Measurements from ENCODE around the gene HPN.
A peak's percentile ranks its signal among the peaks of the same experiment; 100 is the strongest.

HPN gene

DNA sequence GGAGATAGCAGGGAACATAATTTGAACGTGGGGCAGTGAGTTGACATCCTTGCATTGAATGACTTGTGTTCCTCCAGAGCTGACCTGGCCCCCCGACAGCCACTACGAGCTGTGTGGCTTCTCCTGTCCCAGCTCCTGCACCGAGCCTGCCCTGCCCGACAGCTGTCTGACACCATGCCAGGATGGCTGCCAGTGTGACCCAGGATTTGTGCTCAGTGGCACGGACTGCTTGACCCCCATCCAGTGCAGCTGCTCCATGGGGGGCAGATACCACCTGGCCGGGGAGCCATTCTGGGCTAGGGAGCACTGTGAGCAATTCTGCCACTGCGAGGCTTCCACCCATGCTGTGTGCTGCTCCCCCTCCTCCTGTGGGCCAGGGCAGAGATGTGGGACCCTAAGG, 44.9 kb downstream of the HPN start:
- Histone ChIP-seq H2BK5ac (ENCODE audit: low read depth, low read length, poor library complexity) (no peak overlapping the region), H3K4me1 (ENCODE audit: control insufficient read depth in 1 of 2, insufficient read depth in 2 of 2, low read length in 2 of 2) (peaks cover 6 to 9% of the 10 kb centered on the region in 2 experiments), H3K79me2 (ENCODE audit: control insufficient read depth, insufficient read depth, low read length, poor library complexity) (peaks cover 2% of the 10 kb centered on the region), H3K14ac (ENCODE audit: low read length) (no peak overlapping the region), H4K12ac (ENCODE audit: low read depth, low read length) (no peak overlapping the region), H2AFZ (ENCODE audit: insufficient read depth, low read length, poor library complexity) (no peak overlapping the region), H2BK120ac (ENCODE audit: insufficient read depth, low read length, poor library complexity) (no peak overlapping the region), H4K8ac (ENCODE audit: low read depth, low read length) (no peak overlapping the region), H3K9me3 (ENCODE audit: insufficient read depth, low read depth, low read length) (peaks cover 3% of the 10 kb centered on the region), H2AK5ac (ENCODE audit: low read length) (no peak overlapping the region), H3K27ac (ENCODE audit: low read depth, low read length) (no peak overlapping the region), H3K4me3 (ENCODE audit: low read depth, low read length) (peak overlapping the region; percentile 44), H3K9ac (ENCODE audit: low read length) (peak overlapping the region; percentile 30), H3K23ac (ENCODE audit: low read length) (no peak overlapping the region), H4K91ac (ENCODE audit: low read depth, low read length) (no peak overlapping the region), H3K18ac (ENCODE audit: low read length) (no peak overlapping the region), H3K27me3 (ENCODE audit: insufficient read depth, low read length) (no peaks in the 10 kb centered on the region), H3K4me2 (ENCODE audit: low read length) (no peak overlapping the region), H2BK12ac (ENCODE audit: low read length) (no peak overlapping the region), H3K36me3 (ENCODE audit: control insufficient read depth in 1 of 2, insufficient read depth in 2 of 2, low read length in 2 of 2) (no peaks in the 10 kb centered on the region), H3K79me1 (ENCODE audit: low read length) (no peaks in the 10 kb centered on the region), H3K4ac (ENCODE audit: low read depth, low read length) (no peak overlapping the region)
- no CpG with 5 or more reads among the region's 8 CpGs for WGBS (ENCODE audit: extremely low coverage, insufficient coverage, insufficient read length)
- DNase-seq: no peak

DNA sequence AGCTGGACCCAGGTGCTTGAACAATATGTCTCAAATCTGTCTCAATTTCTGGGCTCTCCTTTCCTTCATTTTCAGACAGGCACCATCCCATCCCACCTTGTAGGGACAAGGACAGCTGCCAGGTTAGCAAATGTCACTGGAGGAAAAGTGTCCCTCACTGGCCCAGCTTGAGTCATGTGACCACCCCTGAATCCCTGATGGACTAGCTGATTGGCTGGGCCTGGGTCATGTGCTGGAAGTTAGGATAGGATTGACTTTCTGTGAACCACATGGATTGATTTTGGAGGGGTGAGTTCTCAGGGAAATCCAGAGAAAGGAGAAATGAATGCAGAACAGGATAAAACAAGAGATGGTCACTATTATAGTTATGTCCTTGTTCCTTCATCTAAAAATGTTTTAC, 45.9 kb downstream of the HPN start:
- Histone ChIP-seq H2BK120ac (ENCODE audit: insufficient read depth, low read length, poor library complexity) (no peak overlapping the region), H2BK12ac (ENCODE audit: low read length) (no peak overlapping the region), H3K36me3 (ENCODE audit: control insufficient read depth in 1 of 2, insufficient read depth in 2 of 2, low read length in 2 of 2) (no peaks in the 10 kb centered on the region), H4K12ac (ENCODE audit: low read depth, low read length) (no peak overlapping the region), H3K9me3 (ENCODE audit: insufficient read depth, low read depth, low read length) (peaks cover 3% of the 10 kb centered on the region), H2AFZ (ENCODE audit: insufficient read depth, low read length, poor library complexity) (no peak overlapping the region), H3K79me2 (ENCODE audit: control insufficient read depth, insufficient read depth, low read length, poor library complexity) (peaks cover 2% of the 10 kb centered on the region), H2BK5ac (ENCODE audit: low read depth, low read length, poor library complexity) (no peak overlapping the region), H3K14ac (ENCODE audit: low read length) (no peak overlapping the region), H3K27ac (ENCODE audit: low read depth, low read length) (no peak overlapping the region), H3K27me3 (ENCODE audit: insufficient read depth, low read length) (no peaks in the 10 kb centered on the region), H3K4ac (ENCODE audit: low read depth, low read length) (no peak overlapping the region), H3K4me2 (ENCODE audit: low read length) (no peak overlapping the region), H3K4me3 (ENCODE audit: low read depth, low read length) (no peak overlapping the region), H3K18ac (ENCODE audit: low read length) (no peak overlapping the region), H3K4me1 (ENCODE audit: control insufficient read depth in 1 of 2, insufficient read depth in 2 of 2, low read length in 2 of 2) (peaks cover 6 to 9% of the 10 kb centered on the region in 2 experiments), H3K9ac (ENCODE audit: low read length) (no peak overlapping the region), H4K8ac (ENCODE audit: low read depth, low read length) (no peak overlapping the region), H2AK5ac (ENCODE audit: low read length) (no peak overlapping the region), H3K79me1 (ENCODE audit: low read length) (no peaks in the 10 kb centered on the region), H3K23ac (ENCODE audit: low read length) (no peak overlapping the region), H4K91ac (ENCODE audit: low read depth, low read length) (no peak overlapping the region)
- no peak for DNase-seq

- Histone ChIP-seq H3K23ac (ENCODE audit: low read length) (no peak overlapping the region), H3K4me2 (ENCODE audit: low read length) (no peak overlapping the region), H3K4me1 (ENCODE audit: control insufficient read depth in 1 of 2, insufficient read depth in 2 of 2, low read length in 2 of 2) (peaks cover 6 to 9% of the 10 kb centered on the region in 2 experiments), H3K4me3 (ENCODE audit: low read depth, low read length) (no peak overlapping the region), H2AK5ac (ENCODE audit: low read length) (no peak overlapping the region), H2BK5ac (ENCODE audit: low read depth, low read length, poor library complexity) (no peak overlapping the region), H3K18ac (ENCODE audit: low read length) (no peak overlapping the region), H3K14ac (ENCODE audit: low read length) (no peak overlapping the region), H2AFZ (ENCODE audit: insufficient read depth, low read length, poor library complexity) (no peak overlapping the region), H3K79me2 (ENCODE audit: control insufficient read depth, insufficient read depth, low read length, poor library complexity) (peaks cover 2% of the 10 kb centered on the region), H4K91ac (ENCODE audit: low read depth, low read length) (no peak overlapping the region), H2BK120ac (ENCODE audit: insufficient read depth, low read length, poor library complexity) (no peak overlapping the region), H3K36me3 (ENCODE audit: control insufficient read depth in 1 of 2, insufficient read depth in 2 of 2, low read length in 2 of 2) (no peaks in the 10 kb centered on the region), H4K8ac (ENCODE audit: low read depth, low read length) (no peak overlapping the region), H4K12ac (ENCODE audit: low read depth, low read length) (no peak overlapping the region), H2BK12ac (ENCODE audit: low read length) (no peak overlapping the region), H3K79me1 (ENCODE audit: low read length) (no peaks in the 10 kb centered on the region), H3K9ac (ENCODE audit: low read length) (no peak overlapping the region), H3K9me3 (ENCODE audit: insufficient read depth, low read depth, low read length) (peaks cover 3% of the 10 kb centered on the region), H3K27ac (ENCODE audit: low read depth, low read length) (no peak overlapping the region), H3K27me3 (ENCODE audit: insufficient read depth, low read length) (no peaks in the 10 kb centered on the region), H3K4ac (ENCODE audit: low read depth, low read length) (no peak overlapping the region)
- peak; percentile 89 to 93 for DNase-seq
- no CpG with 5 or more reads among the region's 8 CpGs for WGBS (ENCODE audit: extremely low coverage, insufficient coverage, insufficient read length)
Measured at GRCh38 chr19:35088131-35088913, 46.8 kb downstream of the HPN start.

DNA sequence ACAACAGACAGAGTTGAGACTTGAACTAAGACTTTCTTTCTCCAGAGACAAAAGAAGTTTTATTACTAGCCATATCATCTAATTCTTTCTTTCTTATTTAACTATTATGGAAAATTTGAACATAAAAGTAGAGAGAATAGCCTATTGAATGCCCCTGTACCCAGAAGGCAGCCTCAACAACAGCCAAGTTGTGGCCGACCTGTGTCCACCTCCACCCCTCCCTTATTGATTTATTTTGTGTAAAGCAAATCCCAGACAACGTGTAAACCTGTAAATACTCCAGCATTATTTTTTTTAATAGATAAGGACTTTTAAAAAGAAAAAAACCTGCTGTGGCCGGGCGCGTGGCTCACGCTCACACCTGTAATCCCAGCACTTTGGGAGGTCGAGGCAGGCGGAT, 48.0 kb downstream of the HPN start:
- Histone ChIP-seq H3K4me1 (ENCODE audit: control insufficient read depth in 1 of 2, insufficient read depth in 2 of 2, low read length in 2 of 2) (peaks cover 6 to 12% of the 10 kb centered on the region in 2 experiments), H3K9me3 (ENCODE audit: insufficient read depth, low read depth, low read length) (peaks cover 3% of the 10 kb centered on the region), H3K23ac (ENCODE audit: low read length) (no peak overlapping the region), H2AK5ac (ENCODE audit: low read length) (no peak overlapping the region), H2BK12ac (ENCODE audit: low read length) (no peak overlapping the region), H4K91ac (ENCODE audit: low read depth, low read length) (no peak overlapping the region), H2BK120ac (ENCODE audit: insufficient read depth, low read length, poor library complexity) (no peak overlapping the region), H3K27me3 (ENCODE audit: insufficient read depth, low read length) (no peaks in the 10 kb centered on the region), H3K18ac (ENCODE audit: low read length) (no peak overlapping the region), H3K36me3 (ENCODE audit: control insufficient read depth in 1 of 2, insufficient read depth in 2 of 2, low read length in 2 of 2) (no peaks in the 10 kb centered on the region), H2BK5ac (ENCODE audit: low read depth, low read length, poor library complexity) (no peak overlapping the region), H3K4me2 (ENCODE audit: low read length) (no peak overlapping the region), H3K79me2 (ENCODE audit: control insufficient read depth, insufficient read depth, low read length, poor library complexity) (peaks cover 2% of the 10 kb centered on the region), H3K79me1 (ENCODE audit: low read length) (peaks cover 5% of the 10 kb centered on the region), H3K4ac (ENCODE audit: low read depth, low read length) (no peak overlapping the region), H3K9ac (ENCODE audit: low read length) (no peak overlapping the region), H4K12ac (ENCODE audit: low read depth, low read length) (no peak overlapping the region), H3K4me3 (ENCODE audit: low read depth, low read length) (no peak overlapping the region), H4K8ac (ENCODE audit: low read depth, low read length) (no peak overlapping the region), H3K14ac (ENCODE audit: low read length) (no peak overlapping the region), H3K27ac (ENCODE audit: low read depth, low read length) (no peak overlapping the region), H2AFZ (ENCODE audit: insufficient read depth, low read length, poor library complexity) (no peak overlapping the region)
- no peak for DNase-seq
- no CpG with 5 or more reads among the region's 8 CpGs for WGBS (ENCODE audit: extremely low coverage, insufficient coverage, insufficient read length)
